ENCODE results near the gene NOM1. TPM values are rescaled to one million over a fixed set of nuclear protein-coding genes. Genes with fewer than 3 reads are reported as not detected.

Gene NOM1
- polyA plus RNA-seq, 1 donor: 32.9 TPM

GRCh38 chr7:156979007-156979606, 29.6 kb downstream of the NOM1 start:
- DNase-seq: no peak

- no peak for DNase-seq
Observed at GRCh38 chr7:156979711-156980110, 30.2 kb downstream of the NOM1 start.

DNA sequence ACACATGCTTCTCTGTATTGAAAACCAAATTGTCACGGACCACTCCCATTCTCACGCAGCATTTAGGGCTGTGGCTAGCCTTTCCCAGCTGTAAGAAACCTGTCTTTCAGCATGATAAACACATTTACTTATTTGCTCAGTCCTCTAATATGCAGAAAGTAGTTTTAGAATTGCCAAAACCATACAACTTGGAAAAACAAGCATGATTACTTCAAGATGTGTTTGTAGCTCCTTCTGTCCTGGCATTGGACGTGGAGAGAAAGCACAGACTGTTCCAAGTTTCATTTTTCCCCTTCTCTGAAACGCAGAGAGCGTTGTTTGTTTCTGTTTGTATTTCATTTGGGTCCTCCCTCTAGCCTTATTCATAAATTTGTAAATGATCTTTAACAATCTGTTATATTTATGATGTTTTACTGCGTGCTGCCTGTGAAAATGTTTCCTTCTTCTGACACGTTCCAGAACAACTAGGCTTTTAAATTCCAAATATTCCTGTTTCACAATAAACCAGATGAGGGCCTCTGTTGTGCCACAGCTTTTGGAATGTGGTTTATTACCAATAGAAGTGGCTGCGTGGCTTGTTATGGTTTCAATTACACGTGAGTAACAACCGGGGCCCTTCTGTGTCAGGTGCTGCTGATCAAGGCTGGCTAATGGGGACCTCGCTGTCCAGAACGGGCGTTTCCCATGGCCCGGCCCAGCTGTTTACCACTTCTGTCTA, 34.8 kb downstream of the NOM1 start:
- no peak for DNase-seq

- DNase-seq: no peak
Observed at GRCh38 chr7:156985101-156985992, 35.8 kb downstream of the NOM1 start.

GRCh38 chr7:156986378-156986777, 36.9 kb downstream of the NOM1 start:
- DNase-seq: no peak

GRCh38 chr7:156988343-156989185, 39.1 kb downstream of the NOM1 start:
- DNase-seq: no peak

DNA sequence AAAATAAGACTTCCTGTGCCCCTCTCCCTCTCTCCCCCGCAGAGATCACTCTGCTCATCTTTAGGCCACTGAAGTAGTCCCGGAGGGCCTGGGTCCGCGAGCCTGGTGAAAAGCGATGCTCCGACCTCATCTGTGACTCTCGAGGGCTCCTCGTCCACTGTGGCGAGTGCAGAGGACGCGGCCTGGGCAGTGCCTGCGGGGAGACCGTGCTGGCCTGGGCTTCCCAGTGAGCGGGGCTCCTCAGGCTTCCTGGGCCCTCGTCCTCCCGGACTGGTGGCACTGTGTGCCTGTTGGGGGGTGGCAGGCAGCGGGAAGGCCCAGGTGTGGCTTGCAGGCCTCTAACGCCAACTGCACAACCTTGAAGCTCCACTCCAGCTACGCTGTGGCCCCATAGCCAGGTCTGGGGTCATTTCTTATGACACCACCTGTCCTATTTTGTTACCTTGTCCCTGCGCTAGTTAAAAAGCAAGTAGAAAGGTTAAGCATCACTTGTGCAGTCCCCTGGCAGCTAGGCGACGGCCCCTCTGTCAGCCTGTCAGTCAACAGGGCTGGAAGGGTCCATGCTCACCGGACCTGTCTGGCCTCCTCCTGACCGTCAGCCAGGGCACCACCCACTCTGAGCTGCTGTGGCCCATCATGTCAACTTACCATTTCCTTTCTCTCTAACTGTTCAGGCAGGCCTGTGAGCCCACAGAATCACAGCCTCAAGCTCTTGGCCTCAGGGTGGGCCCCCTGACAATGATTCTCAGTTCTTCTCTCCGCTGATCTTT, 40.4 kb downstream of the NOM1 start:
- no peak for DNase-seq

- DNase-seq: no peak
Observed at GRCh38 chr7:156993021-156993924, 43.8 kb downstream of the NOM1 start.

- DNase-seq: no peak
Observed at GRCh38 chr7:156993925-156994235, 44.4 kb downstream of the NOM1 start.

GRCh38 chr7:156994417-156994816, 44.9 kb downstream of the NOM1 start:
- no peak for DNase-seq

DNA sequence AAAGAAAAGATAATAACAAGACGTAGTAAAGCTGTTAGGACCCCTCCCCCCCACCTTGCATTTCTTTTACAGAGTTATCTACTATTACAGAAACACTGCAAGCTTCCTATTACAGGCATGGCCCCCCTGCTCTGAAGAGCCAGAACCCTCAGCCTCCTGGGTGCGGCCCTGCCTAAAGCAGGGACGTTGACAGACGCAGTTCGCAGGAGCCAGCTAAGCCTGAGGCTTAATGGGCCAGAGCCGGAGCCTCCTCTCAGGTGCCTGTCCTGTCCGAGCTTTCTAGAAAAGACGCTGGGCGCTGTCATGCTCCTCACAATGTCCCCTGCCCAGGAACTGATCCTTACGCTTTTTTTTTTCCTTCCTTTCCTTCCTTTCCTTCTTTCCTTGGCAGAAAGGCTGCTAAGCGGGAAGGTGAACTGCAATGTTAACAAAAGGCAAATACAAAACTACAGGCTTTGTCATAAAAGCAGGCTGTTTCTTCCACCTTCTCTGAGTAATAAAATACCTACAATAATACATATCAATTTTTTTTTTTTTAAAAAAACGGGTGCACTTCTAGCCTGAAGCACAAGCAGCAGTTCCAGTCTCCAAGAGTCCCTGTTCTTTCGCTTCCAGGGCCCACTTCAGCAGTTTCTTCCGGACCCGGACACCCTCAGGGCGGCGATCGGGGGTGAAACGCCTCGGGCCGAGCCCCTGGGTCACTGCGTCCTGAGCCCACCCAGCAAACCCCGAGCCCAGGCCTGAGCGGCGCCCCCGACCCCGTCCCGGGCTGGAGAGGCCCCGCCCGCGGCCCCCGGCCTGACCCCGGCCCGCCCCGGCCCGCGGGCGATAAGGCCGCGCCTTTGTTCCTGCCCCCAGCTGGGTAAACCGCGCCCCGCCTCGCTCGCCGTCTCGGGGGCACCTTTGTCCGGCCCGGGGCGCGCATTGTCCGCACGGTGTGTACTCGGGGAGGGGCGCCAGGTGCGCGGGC, 49.8 kb downstream of the NOM1 start:
- DNase-seq: no peak

DNA sequence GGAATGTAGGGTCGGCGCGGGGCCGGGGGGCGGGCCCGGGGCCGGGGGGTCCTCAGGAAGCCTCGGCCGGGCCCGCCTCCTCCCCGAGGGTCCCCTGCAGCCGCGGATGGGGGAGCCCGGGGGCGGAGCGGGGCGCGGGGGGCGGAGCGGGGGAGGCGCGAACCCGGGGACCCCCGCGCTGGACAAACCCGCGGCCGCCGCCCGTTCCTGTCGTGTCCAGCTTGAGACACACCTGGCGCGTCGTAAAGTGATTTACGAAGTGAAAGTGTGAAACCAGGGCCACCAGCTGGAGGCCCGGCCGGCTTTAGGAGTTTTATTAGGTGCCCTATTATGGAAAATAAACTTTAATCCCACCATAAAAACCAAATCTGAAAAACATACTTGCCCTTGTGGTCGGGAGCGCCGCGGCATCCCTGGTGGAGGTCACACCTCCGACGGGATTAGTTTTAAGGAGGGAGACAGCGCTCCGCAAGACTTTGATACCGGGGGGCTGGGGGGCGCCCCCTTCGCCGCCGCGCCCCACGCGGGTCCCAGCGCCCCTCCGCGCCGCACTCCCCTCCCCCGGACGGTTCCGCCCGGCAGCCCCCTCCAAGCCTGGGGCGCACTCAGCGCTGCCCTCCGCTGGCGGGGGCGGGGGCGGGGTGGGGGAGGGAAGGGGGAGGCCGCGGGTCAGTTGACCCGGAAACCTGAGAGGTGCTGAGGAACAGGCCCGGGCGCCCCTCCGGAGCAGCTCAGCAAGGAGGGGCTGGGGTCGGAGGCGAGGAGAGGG, 50.6 kb downstream of the NOM1 start:
- DNase-seq: no peak

- DNase-seq: no peak
Observed at GRCh38 chr7:157000741-157001653, 51.5 kb downstream of the NOM1 start.

- DNase-seq: no peak
Observed at GRCh38 chr7:157001920-157002818, 52.7 kb downstream of the NOM1 start.

- DNase-seq: no peak
Observed at GRCh38 chr7:157002819-157003421, 53.4 kb downstream of the NOM1 start.

- DNase-seq: no peak
Observed at GRCh38 chr7:157003445-157003755, 53.9 kb downstream of the NOM1 start.

Data from left kidney (tissue), 2 donors.